Prostate gland (tissue), 2 donors: ENCODE measurements around the gene RMND5A. TPM values are rescaled to one million over a fixed set of nuclear protein-coding genes. Genes with fewer than 3 reads are reported as not detected.

ENCODE experiments used
- DNase-seq: peaks from one replicate; pipeline ENCODE4 v3.0.0-alpha.2; 2019; ENCODE audit warnings: low spot score
- H3K27ac ChIP-seq, 2 donors: fragments of 200-600 bp; sonication (generic); 2 replicates each; pipeline ENCODE4 v1.5.1; 2017 to 2019
- H3K27me3 ChIP-seq: fragments of 200-600 bp; sonication (generic); replicated peaks from 2 replicates; pipeline ENCODE4 v1.5.1; 2019; ENCODE audit not compliant: insufficient read depth
- H3K36me3 ChIP-seq, 2 donors: fragments of 200-600 bp; sonication (generic); 1 replicate in 1 of 2; 2 replicates in 1 of 2; pipeline versions ENCODE4 v1.5.1 to v1.8.1; 2017 to 2019
- H3K4me1 ChIP-seq: fragments of 200-600 bp; sonication (generic); replicated peaks from 2 replicates; pipeline ENCODE4 v1.5.1; 2019
- H3K4me3 ChIP-seq, 2 donors: fragments of 200-600 bp; sonication (generic); 2 replicates each; pipeline ENCODE4 v1.5.1; 2017 to 2019
- H3K9me3 ChIP-seq: fragments of 200-600 bp; sonication (generic); 2 replicates; pipeline ENCODE4 v1.5.1; 2017
- CTCF ChIP-seq, 4 experiments: fragments of 200-600 bp in 2 of 4; fragments of 450-650 bp in 2 of 4; sonication (generic) in 2 of 4; IDR thresholded peaks; 1 replicate in 3 of 4; 2 replicates in 1 of 4; pipeline ENCODE4 v1.5.1; 2016 to 2019; ENCODE audit warnings: antibody characterized with exemption in 4 of 4, mild to moderate bottlenecking in 2 of 4, moderate library complexity in 2 of 4
- POLR2A ChIP-seq: fragments of 450-650 bp; IDR thresholded peaks from one replicate; pipeline ENCODE4 v1.6.1; 2016; ENCODE audit warnings: antibody characterized with exemption, mild to moderate bottlenecking
- POLR2AphosphoS5 ChIP-seq: sonication (generic); formaldehyde crosslinking; IDR thresholded peaks from one replicate; pipeline ENCODE4 v1.6.1; 2017; ENCODE audit warnings: antibody characterized with exemption
- WGBS: methylation state at CpG from one replicate; pipeline ENCODE4 v1.1.5; 2018; 5-methylcytosine and 5-hydroxymethylcytosine counted together
- intact Hi-C: fragments of 100-400 bp; cut with DNase I; formaldehyde crosslinking; loops from one replicate; pipeline ENCODE4 v1.14.2; 2022
- total RNA-seq, 2 donors: library from RNA; depleted of rRNA; stranded (reverse); fragments of >200 nt; gene quantifications; one replicate each; pipeline ENCODE4 v1.1.0, GENCODE V29; 2016

RMND5A gene
- total RNA-seq, 2 donors from 2014 or later = 37.1 to 42.9 TPM

- Histone ChIP-seq H3K4me3 (no peak overlapping the region), H3K9me3 (no peaks in the 10 kb centered on the region), H3K36me3 (no peaks in the 10 kb centered on the region), H3K27me3 (no peaks in the 10 kb centered on the region), H3K4me1 (no peaks in the 10 kb centered on the region), H3K27ac (no peak overlapping the region)
- 48% methylated on average over 2 of the region's 2 CpGs for WGBS
- TF ChIP-seq CTCF (IDR thresholded peaks at IDR 0.05) (no peak), POLR2A (no peak), POLR2AphosphoS5 (no peak)
- no peak for DNase-seq
- intact Hi-C loops = no loop called here
These were observed 58.9 kb downstream of the RMND5A start for GRCh38 chr2:86778957-86779356.

GRCh38 chr2:86779971-86780370 is 59.9 kb downstream of the RMND5A start:
- intact Hi-C loops = no loop called here
- 65% methylated on average over 3 of the region's 3 CpGs for WGBS
- H3K27me3 ChIP-seq = no peaks in the 10 kb centered on the region

GRCh38 chr2:86781363-86781762 is 61.3 kb downstream of the RMND5A start:
- Histone ChIP-seq H3K4me1 (no peaks in the 10 kb centered on the region), H3K27ac (no peak overlapping the region), H3K4me3 (no peak overlapping the region), H3K36me3 (no peaks in the 10 kb centered on the region), H3K9me3 (no peaks in the 10 kb centered on the region), H3K27me3 (no peaks in the 10 kb centered on the region)
- DNase-seq = no peak
- intact Hi-C loops = no loop called here
- 83% methylated on average over 9 of the region's 9 CpGs for WGBS
- no peak for TF ChIP-seq POLR2AphosphoS5
- TF ChIP-seq POLR2A = no peak
- no peak for TF ChIP-seq CTCF (IDR thresholded peaks at IDR 0.05)

More at GRCh38 chr2:86779971-86780370, 59.9 kb downstream of the RMND5A start:
- TF ChIP-seq POLR2AphosphoS5 = no peak
- TF ChIP-seq CTCF (IDR thresholded peaks at IDR 0.05) = no peak
- no peak for TF ChIP-seq POLR2A
- no peaks in the 10 kb centered on the region for H3K36me3 ChIP-seq
- H3K27ac ChIP-seq = no peak overlapping the region
- no peaks in the 10 kb centered on the region for H3K9me3 ChIP-seq
- DNase-seq = no peak
- no peaks in the 10 kb centered on the region for H3K4me1 ChIP-seq
- H3K4me3 ChIP-seq = no peak overlapping the region

GRCh38 chr2:86782748-86783147 is 62.7 kb downstream of the RMND5A start:
- Histone ChIP-seq H3K27me3 (no peaks in the 10 kb centered on the region), H3K9me3 (no peaks in the 10 kb centered on the region), H3K4me1 (no peaks in the 10 kb centered on the region), H3K36me3 (no peaks in the 10 kb centered on the region), H3K4me3 (no peak overlapping the region), H3K27ac (no peak overlapping the region)
- 80% methylated on average over 7 of the region's 7 CpGs for WGBS
- no peak for DNase-seq
- intact Hi-C loops = no loop called here
- TF ChIP-seq POLR2AphosphoS5 (no peak), POLR2A (no peak), CTCF (IDR thresholded peaks at IDR 0.05) (no peak)

- TF ChIP-seq CTCF (IDR thresholded peaks at IDR 0.05) (no peak), POLR2AphosphoS5 (no peak), POLR2A (no peak)
- DNase-seq = no peak
- Histone ChIP-seq H3K27ac (no peak overlapping the region), H3K27me3 (no peaks in the 10 kb centered on the region), H3K9me3 (no peaks in the 10 kb centered on the region), H3K4me3 (no peak overlapping the region), H3K4me1 (no peaks in the 10 kb centered on the region), H3K36me3 (no peaks in the 10 kb centered on the region)
- intact Hi-C loops = no loop called here
- WGBS = 64% methylated on average over 8 of the region's 8 CpGs
These were observed 63.7 kb downstream of the RMND5A start for GRCh38 chr2:86783615-86784339.
